ENCODE results near the gene PPP2R5A.

Gene PPP2R5A

DNA sequence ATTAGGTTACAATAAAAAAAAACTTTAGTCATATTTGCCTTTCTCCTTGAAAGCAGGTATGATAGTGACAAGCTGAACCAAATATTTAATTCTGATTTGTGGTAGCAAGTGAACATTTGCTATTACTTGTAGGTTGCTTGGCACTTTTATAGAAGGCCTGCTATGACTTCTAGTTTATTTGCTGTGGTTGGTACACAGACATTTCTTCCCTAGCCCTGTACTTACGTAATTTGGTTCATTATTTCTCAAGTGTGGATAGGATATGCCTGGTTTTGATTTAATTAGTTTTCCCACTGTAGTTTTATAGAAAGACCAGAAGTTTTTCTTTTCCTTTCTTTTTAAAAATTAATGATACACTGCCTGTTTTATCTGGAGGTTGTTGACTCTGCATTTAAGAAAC, 55.9 kb downstream of the PPP2R5A start:
- no peak overlapping the region for H3K4me3 ChIP-seq
- H3K27ac ChIP-seq: no peak overlapping the region
- no peaks in the 10 kb centered on the region for H3K9me3 ChIP-seq (ENCODE audit: low read depth, low read length)
- H3K9ac ChIP-seq (ENCODE audit: insufficient read length): no peak overlapping the region
- no peak for DNase-seq (ENCODE audit: low read depth, low spot score)
- TF ChIP-seq POLR2AphosphoS5 (IDR thresholded peaks at IDR 0.05; ENCODE audit: borderline replicate concordance, low read depth, low read length) (no peak), FOXP2 (optimal IDR thresholded peaks at IDR 0.05; ENCODE audit: control extremely low read depth, extremely low read length, insufficient read depth) (no peak), EZH2 (IDR thresholded peaks at IDR 0.05) (no peak)
- H3K36me3 ChIP-seq (ENCODE audit: insufficient read depth, low read length): no peaks in the 10 kb centered on the region

DNA sequence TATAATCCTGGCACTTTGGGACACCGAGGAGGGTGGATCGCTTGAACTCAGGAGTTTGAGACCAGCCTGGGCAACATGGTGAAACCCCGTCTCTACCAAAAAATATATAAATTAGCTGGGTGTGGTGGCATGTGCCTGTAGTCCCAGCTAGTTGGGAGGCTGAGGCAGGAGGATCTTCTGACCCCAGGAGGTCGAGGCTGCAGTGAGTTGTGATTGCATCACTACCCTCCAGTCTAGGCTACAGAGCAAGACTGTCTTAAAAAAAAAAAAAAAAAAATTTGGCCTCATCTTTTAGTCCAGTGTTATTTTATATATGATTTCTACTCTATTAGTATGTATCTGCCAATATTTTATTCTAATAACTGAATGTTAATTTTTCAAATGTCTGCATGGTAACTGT, 59.7 kb downstream of the PPP2R5A start:
- H3K27ac ChIP-seq: no peak overlapping the region
- no peaks in the 10 kb centered on the region for H3K9me3 ChIP-seq (ENCODE audit: low read depth, low read length)
- no peak overlapping the region for H3K9ac ChIP-seq (ENCODE audit: insufficient read length)
- no peak overlapping the region for H3K4me3 ChIP-seq
- no peak for DNase-seq (ENCODE audit: low read depth, low spot score)
- TF ChIP-seq FOXP2 (optimal IDR thresholded peaks at IDR 0.05; ENCODE audit: control extremely low read depth, extremely low read length, insufficient read depth) (no peak), EZH2 (IDR thresholded peaks at IDR 0.05) (no peak), POLR2AphosphoS5 (IDR thresholded peaks at IDR 0.05; ENCODE audit: borderline replicate concordance, low read depth, low read length) (no peak)
- no peaks in the 10 kb centered on the region for H3K36me3 ChIP-seq (ENCODE audit: insufficient read depth, low read length)

GRCh38 chr1:212346601-212347000, 61.4 kb downstream of the PPP2R5A start:
- TF ChIP-seq EZH2 (IDR thresholded peaks at IDR 0.05) (no peak), POLR2AphosphoS5 (IDR thresholded peaks at IDR 0.05; ENCODE audit: borderline replicate concordance, low read depth, low read length) (no peak), FOXP2 (optimal IDR thresholded peaks at IDR 0.05; ENCODE audit: control extremely low read depth, extremely low read length, insufficient read depth) (no peak)
- DNase-seq (ENCODE audit: low read depth, low spot score): no peak
- H3K9me3 ChIP-seq (ENCODE audit: low read depth, low read length): no peaks in the 10 kb centered on the region
- H3K4me3 ChIP-seq: no peak overlapping the region
- H3K9ac ChIP-seq (ENCODE audit: insufficient read length): no peak overlapping the region
- no peaks in the 10 kb centered on the region for H3K36me3 ChIP-seq (ENCODE audit: insufficient read depth, low read length)
- no peak overlapping the region; the same call in 1 of the 2 replicates for H3K27ac ChIP-seq

- no peak for DNase-seq (ENCODE audit: low read depth, low spot score)
- peaks cover 1% of the 10 kb centered on the region; the same call in 1 of the 2 replicates for H3K36me3 ChIP-seq (ENCODE audit: insufficient read depth, low read length)
- no peak overlapping the region for H3K4me3 ChIP-seq
- H3K9ac ChIP-seq (ENCODE audit: insufficient read length): no peak overlapping the region
- no peak overlapping the region for H3K27ac ChIP-seq
- H3K9me3 ChIP-seq (ENCODE audit: low read depth, low read length): no peaks in the 10 kb centered on the region
- TF ChIP-seq EZH2 (IDR thresholded peaks at IDR 0.05) (no peak), POLR2AphosphoS5 (IDR thresholded peaks at IDR 0.05; ENCODE audit: borderline replicate concordance, low read depth, low read length) (no peak), FOXP2 (optimal IDR thresholded peaks at IDR 0.05; ENCODE audit: control extremely low read depth, extremely low read length, insufficient read depth) (no peak)
Observed at GRCh38 chr1:212351588-212352362, 66.6 kb downstream of the PPP2R5A start.

GRCh38 chr1:212353181-212353580, 68.0 kb downstream of the PPP2R5A start:
- no peak for TF ChIP-seq POLR2AphosphoS5 (IDR thresholded peaks at IDR 0.05; ENCODE audit: borderline replicate concordance, low read depth, low read length)
- TF ChIP-seq EZH2 (IDR thresholded peaks at IDR 0.05): no peak
- TF ChIP-seq FOXP2 (optimal IDR thresholded peaks at IDR 0.05; ENCODE audit: control extremely low read depth, extremely low read length, insufficient read depth): no peak
- peaks cover 7% of the 10 kb centered on the region for H3K36me3 ChIP-seq (ENCODE audit: insufficient read depth, low read length)
- H3K27ac ChIP-seq: no peak overlapping the region
- no peak for DNase-seq (ENCODE audit: low read depth, low spot score)
- no peak overlapping the region for H3K4me3 ChIP-seq
- H3K9ac ChIP-seq (ENCODE audit: insufficient read length): no peak overlapping the region
- H3K9me3 ChIP-seq (ENCODE audit: low read depth, low read length): no peaks in the 10 kb centered on the region

DNA sequence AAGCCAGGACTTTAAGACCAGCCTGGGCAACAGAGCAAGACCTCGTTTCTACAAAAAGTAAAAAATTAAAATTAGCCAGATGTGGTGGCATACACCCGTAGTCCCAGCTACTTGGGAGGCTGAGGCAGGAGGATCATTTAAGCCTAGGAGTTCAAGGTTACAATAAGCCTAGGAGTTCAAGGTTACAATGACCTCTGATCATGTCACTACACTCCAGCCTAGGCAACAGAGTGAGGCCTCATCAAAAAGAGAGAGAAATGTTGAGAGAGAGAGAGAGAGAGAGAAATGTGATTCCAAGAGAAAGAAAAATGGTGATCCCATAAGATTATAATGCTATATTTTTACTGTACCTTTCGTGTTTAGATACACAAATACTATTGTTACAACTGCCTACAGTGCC, 69.3 kb downstream of the PPP2R5A start:
- Histone ChIP-seq H3K27ac (no peak overlapping the region), H3K36me3 (ENCODE audit: insufficient read depth, low read length) (peaks cover 17% of the 10 kb centered on the region), H3K9ac (ENCODE audit: insufficient read length) (no peak overlapping the region), H3K4me3 (no peak overlapping the region), H3K9me3 (ENCODE audit: low read depth, low read length) (no peaks in the 10 kb centered on the region)
- DNase-seq (ENCODE audit: low read depth, low spot score): no peak
- TF ChIP-seq POLR2AphosphoS5 (IDR thresholded peaks at IDR 0.05; ENCODE audit: borderline replicate concordance, low read depth, low read length): no peak
- no peak for TF ChIP-seq EZH2 (IDR thresholded peaks at IDR 0.05)
- TF ChIP-seq FOXP2 (optimal IDR thresholded peaks at IDR 0.05; ENCODE audit: control extremely low read depth, extremely low read length, insufficient read depth): no peak

- Histone ChIP-seq H3K27ac (no peak overlapping the region), H3K36me3 (ENCODE audit: insufficient read depth, low read length) (peaks cover 17% of the 10 kb centered on the region), H3K9me3 (ENCODE audit: low read depth, low read length) (no peaks in the 10 kb centered on the region), H3K9ac (ENCODE audit: insufficient read length) (no peak overlapping the region), H3K4me3 (no peak overlapping the region)
- TF ChIP-seq FOXP2 (optimal IDR thresholded peaks at IDR 0.05; ENCODE audit: control extremely low read depth, extremely low read length, insufficient read depth) (no peak), EZH2 (IDR thresholded peaks at IDR 0.05) (no peak), POLR2AphosphoS5 (IDR thresholded peaks at IDR 0.05; ENCODE audit: borderline replicate concordance, low read depth, low read length) (no peak)
- DNase-seq (ENCODE audit: low read depth, low spot score): no peak
Observed at GRCh38 chr1:212355230-212355969, 70.2 kb downstream of the PPP2R5A start.

DNA sequence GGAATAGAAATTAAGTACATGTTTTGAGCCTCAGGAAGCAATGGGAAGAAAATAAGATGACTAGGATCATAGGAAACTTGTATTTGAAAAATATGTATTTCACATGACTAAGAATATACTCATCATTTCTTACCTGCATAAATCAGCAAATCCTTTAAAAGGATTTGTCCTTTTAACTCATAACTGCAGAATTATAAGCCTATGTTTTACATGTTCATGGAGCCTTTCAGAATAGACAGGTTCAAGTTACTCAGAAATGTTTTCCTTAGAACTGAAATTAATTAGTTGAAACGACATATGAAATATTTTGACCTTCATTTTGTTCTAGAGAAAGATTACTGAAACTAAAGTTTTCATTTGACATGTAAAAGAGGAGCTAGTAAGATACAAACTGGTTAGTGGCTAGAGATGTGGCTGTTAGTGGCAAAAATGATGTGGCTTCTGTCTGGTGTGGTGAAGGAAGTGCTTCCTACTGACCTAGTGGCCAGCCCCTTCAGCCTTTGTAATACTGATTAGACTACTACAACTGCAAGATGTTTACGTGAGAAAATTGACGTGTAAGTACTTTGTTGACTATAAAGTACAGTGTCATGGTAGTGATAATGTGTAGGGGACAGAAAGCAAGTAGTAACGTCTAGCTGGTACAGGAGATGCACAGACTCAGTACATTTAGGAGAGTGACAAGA, 74.7 kb downstream of the PPP2R5A start:
- Histone ChIP-seq H3K36me3 (ENCODE audit: insufficient read depth, low read length) (peaks cover 24% of the 10 kb centered on the region), H3K9ac (ENCODE audit: insufficient read length) (no peak overlapping the region), H3K9me3 (ENCODE audit: low read depth, low read length) (no peaks in the 10 kb centered on the region), H3K27ac (no peak overlapping the region), H3K4me3 (no peak overlapping the region)
- no peak for DNase-seq (ENCODE audit: low read depth, low spot score)
- TF ChIP-seq EZH2 (IDR thresholded peaks at IDR 0.05) (no peak), FOXP2 (optimal IDR thresholded peaks at IDR 0.05; ENCODE audit: control extremely low read depth, extremely low read length, insufficient read depth) (no peak)

Data from SK-N-MC (cell line).